Measurements from ENCODE around the gene MICU2.
A peak's percentile ranks its signal among the peaks of the same experiment; 100 is the strongest.

MICU2 gene

GRCh38 chr13:21461131-21461530, 142.8 kb downstream of the MICU2 start:
- peaks cover 19% of the 10 kb centered on the region for H4K20me1 ChIP-seq (ENCODE audit: low read depth, low read length)
- H3F3A ChIP-seq (ENCODE audit: insufficient read depth): 0 out of 2 replicates have a peak, but pooled peaks cover 4% of the 10 kb centered on the region
- H3K9me3 ChIP-seq (ENCODE audit: insufficient read depth, low read length): no peaks in the 10 kb centered on the region
- H3K4me2 ChIP-seq (ENCODE audit: low read depth, low read length, poor library complexity, severe bottlenecking): no peak overlapping the region
- H3K36me3 ChIP-seq (ENCODE audit: low read length): no peaks in the 10 kb centered on the region
- no peak overlapping the region for H3K27ac ChIP-seq (ENCODE audit: low read depth, low read length)
- peaks cover 29% of the 10 kb centered on the region for H3K79me2 ChIP-seq (ENCODE audit: insufficient read depth, low read length)
- no peak overlapping the region for H3K9ac ChIP-seq (ENCODE audit: low read length)
- H3K4me3 ChIP-seq (ENCODE audit: insufficient read depth, low read length, poor library complexity, severe bottlenecking): no peak overlapping the region
- H3K27me3 ChIP-seq (ENCODE audit: low read length): no peaks in the 10 kb centered on the region
- no peaks in the 10 kb centered on the region for H3K9me2 ChIP-seq (replicated peaks; ENCODE audit: insufficient read depth, low read length)
- TF ChIP-seq EZH2phosphoT487 (conservative IDR thresholded peaks at IDR 0.05; ENCODE audit: low read length) (no peak), CTCF (IDR thresholded peaks at IDR 0.05; ENCODE audit: insufficient read depth, low read length, poor library complexity, severe bottlenecking) (no peak)
- H2AFZ ChIP-seq (ENCODE audit: low read depth, low read length, severe bottlenecking): no peak overlapping the region

GRCh38 chr13:21458813-21459701, 144.9 kb downstream of the MICU2 start, which contains the start of gene ZDHHC20:
ZDHHC20 (minus strand) TSS chr13:21459303; CDS start chr13:21459171, 132 bp downstream.
- H3K4me3 ChIP-seq (ENCODE audit: insufficient read depth, low read length, poor library complexity, severe bottlenecking): peak within 1 kb of the TSS; percentile 98
- H3K36me3 ChIP-seq (ENCODE audit: low read length): no peaks in the 10 kb centered on the region; the same call in 1 of the 2 replicates
- peak within 1 kb of the TSS; percentile 75 for H3K27ac ChIP-seq (ENCODE audit: low read depth, low read length)
- 0 out of 2 replicates have a peak, but pooled peaks cover 4% of the 10 kb centered on the region for H3F3A ChIP-seq (ENCODE audit: insufficient read depth)
- peak within 1 kb of the TSS; percentile 96 for H3K4me2 ChIP-seq (ENCODE audit: low read depth, low read length, poor library complexity, severe bottlenecking)
- no peaks in the 10 kb centered on the region for H3K9me3 ChIP-seq (ENCODE audit: insufficient read depth, low read length)
- H3K9ac ChIP-seq (ENCODE audit: low read length): peak within 1 kb of the TSS; percentile 88
- no peaks in the 10 kb centered on the region for H3K27me3 ChIP-seq (ENCODE audit: low read length)
- H4K20me1 ChIP-seq (ENCODE audit: low read depth, low read length): peaks cover 19% of the 10 kb centered on the region
- peaks cover 50% of the 10 kb centered on the region for H3K79me2 ChIP-seq (ENCODE audit: insufficient read depth, low read length)
- H3K9me2 ChIP-seq (replicated peaks; ENCODE audit: insufficient read depth, low read length): no peaks in the 10 kb centered on the region
- TF ChIP-seq EZH2phosphoT487 (conservative IDR thresholded peaks at IDR 0.05; ENCODE audit: low read length): no peak
- no peak for TF ChIP-seq CTCF (IDR thresholded peaks at IDR 0.05; ENCODE audit: insufficient read depth, low read length, poor library complexity, severe bottlenecking)
- peak within 1 kb of the TSS; percentile 88 for H2AFZ ChIP-seq (ENCODE audit: low read depth, low read length, severe bottlenecking)

- Histone ChIP-seq H3K9me3 (ENCODE audit: insufficient read depth, low read length) (no peaks in the 10 kb centered on the region), H3K27ac (ENCODE audit: low read depth, low read length) (peak overlapping the region; percentile 75), H3K9me2 (replicated peaks; ENCODE audit: insufficient read depth, low read length) (no peaks in the 10 kb centered on the region), H3K36me3 (ENCODE audit: low read length) (no peaks in the 10 kb centered on the region; the same call in 1 of the 2 replicates), H3K4me3 (ENCODE audit: insufficient read depth, low read length, poor library complexity, severe bottlenecking) (peak overlapping the region; percentile 98), H3K4me2 (ENCODE audit: low read depth, low read length, poor library complexity, severe bottlenecking) (peak overlapping the region; percentile 96), H3F3A (ENCODE audit: insufficient read depth) (0 out of 2 replicates have a peak, but pooled peaks cover 4% of the 10 kb centered on the region), H3K27me3 (ENCODE audit: low read length) (no peaks in the 10 kb centered on the region), H2AFZ (ENCODE audit: low read depth, low read length, severe bottlenecking) (peak overlapping the region; percentile 73), H4K20me1 (ENCODE audit: low read depth, low read length) (peaks cover 19% of the 10 kb centered on the region), H3K79me2 (ENCODE audit: insufficient read depth, low read length) (peaks cover 56% of the 10 kb centered on the region), H3K9ac (ENCODE audit: low read length) (peak overlapping the region; percentile 88)
- TF ChIP-seq EZH2phosphoT487 (conservative IDR thresholded peaks at IDR 0.05; ENCODE audit: low read length) (no peak), CTCF (IDR thresholded peaks at IDR 0.05; ENCODE audit: insufficient read depth, low read length, poor library complexity, severe bottlenecking) (no peak)
Measured at GRCh38 chr13:21458451-21458812, 145.5 kb downstream of the MICU2 start.
